GM21576 (cell line): ENCODE results near the gene VSIR.

Experiments used
- ATAC-seq: cut with Tn5 transposase; IDR thresholded peaks from one replicate; pipeline ENCODE4 v1.9.1; 2021; ENCODE audit warnings: mild to moderate bottlenecking, moderate library complexity; ENCODE audit not compliant: unreplicated experiment

Gene VSIR

GRCh38 chr10:71807557-71808510 lies 34.5 kb upstream of the VSIR start:
- ATAC-seq, result no peak

- no peak for ATAC-seq
Measured at GRCh38 chr10:71806704-71807556, 33.6 kb upstream of the VSIR start.

GRCh38 chr10:71805776-71806703 lies 32.7 kb upstream of the VSIR start:
- no peak for ATAC-seq

DNA sequence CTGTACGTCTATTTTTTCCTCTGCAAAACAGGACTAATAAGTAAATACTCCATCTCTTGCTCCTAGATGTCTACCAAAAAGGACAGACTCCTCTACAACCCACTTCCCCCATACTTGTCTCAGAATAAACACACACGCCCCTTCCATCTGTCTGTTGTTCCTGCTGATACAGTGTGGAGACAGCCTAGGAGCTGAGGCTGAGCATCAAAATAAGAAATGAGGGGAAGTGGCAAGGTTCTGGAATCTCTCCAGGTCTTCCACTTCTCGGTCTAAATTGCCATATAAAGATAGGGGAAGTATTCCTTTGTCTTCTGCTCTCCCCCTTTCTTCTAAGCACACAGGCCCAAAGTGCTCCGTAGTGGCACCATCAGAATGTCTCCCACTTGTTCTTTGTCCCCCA lies 30.8 kb upstream of the VSIR start:
- ATAC-seq, result no peak

GRCh38 chr10:71802715-71803488 lies 29.6 kb upstream of the VSIR start:
- no peak for ATAC-seq

- ATAC-seq, result no peak
Measured at GRCh38 chr10:71802235-71802634, 28.9 kb upstream of the VSIR start.

DNA sequence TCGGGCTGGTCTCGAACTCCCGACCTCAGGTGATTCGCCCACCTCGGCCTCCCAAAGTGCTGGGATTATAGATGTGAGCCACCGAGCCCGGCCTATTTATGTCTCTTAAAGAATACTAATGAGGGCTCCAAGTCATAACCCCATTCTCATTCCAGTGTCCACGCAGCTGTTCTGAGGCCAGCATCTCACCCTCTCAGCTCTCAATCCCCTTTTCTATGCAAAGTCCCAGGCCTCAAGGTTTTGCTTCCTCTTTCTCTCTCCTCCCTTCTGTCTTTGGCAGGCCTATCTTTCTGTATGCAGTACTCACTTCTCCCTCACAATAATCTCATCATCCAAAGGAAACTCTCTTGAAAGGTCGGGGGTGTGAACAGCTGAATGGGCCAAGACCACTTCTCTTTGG lies 28.0 kb upstream of the VSIR start:
- ATAC-seq, result peak; percentile 84

- no peak for ATAC-seq
Measured at GRCh38 chr10:71799608-71800453, 26.5 kb upstream of the VSIR start.

DNA sequence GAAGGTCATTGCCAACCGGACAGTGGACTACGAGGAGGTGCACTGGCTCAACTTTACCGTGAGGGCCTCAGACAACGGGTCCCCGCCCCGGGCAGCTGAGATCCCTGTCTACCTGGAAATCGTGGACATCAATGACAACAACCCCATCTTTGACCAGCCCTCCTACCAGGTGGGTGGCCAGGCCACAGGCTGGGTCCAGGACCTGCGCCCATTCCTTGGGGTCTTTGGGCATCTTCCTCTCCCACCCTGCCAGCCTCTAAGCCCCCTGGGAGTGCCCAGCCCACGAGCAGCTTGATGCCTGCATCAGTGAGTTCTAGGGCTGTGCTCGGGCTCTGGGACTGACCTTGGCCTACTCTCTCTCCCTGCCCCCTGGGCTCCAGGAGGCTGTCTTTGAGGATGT lies 25.8 kb upstream of the VSIR start:
- ATAC-seq, result no peak

DNA sequence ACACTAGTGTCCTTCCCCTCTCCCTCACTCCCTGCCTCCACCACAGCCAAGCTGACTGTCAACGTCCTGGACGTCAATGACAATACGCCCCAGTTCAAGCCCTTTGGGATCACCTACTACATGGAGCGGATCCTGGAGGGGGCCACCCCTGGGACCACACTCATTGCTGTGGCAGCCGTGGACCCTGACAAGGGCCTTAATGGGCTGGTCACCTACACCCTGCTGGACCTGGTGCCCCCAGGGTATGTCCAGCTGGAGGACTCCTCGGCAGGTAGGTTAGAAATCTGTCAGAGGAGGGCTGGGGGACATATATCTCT lies 24.9 kb upstream of the VSIR start:
- no peak for ATAC-seq

GRCh38 chr10:71797533-71798307 lies 24.4 kb upstream of the VSIR start:
- no peak for ATAC-seq

DNA sequence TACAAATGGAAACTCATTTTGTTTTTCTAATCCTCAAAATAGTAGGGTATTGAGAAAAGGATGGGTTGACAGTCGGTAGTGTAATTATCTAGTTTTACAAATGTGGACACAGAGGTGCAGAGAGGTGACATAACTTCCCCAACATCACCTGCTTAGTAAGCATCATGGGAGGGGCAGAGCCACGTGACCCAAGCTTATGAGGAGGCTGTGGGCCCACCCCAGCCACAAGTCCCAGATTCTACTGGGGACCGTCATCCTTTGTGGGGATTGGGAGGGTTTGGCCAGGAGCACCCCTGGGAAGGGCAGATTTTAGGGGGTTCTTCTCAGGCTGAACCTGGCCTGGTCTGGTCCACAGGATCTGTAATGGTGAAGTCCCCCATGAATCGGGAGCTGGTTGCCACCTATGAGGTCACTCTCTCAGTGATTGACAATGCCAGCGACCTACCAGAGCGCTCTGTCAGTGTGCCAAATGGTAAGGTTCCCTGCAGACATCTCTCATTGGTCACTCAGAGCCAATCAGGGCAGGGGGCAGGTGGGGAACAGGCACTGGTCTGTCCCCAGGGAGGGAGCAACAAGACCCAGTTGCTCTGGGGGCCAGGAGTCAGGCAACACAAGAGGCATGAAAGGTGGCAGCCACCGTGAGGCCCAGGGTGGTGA lies 23.6 kb upstream of the VSIR start:
- ATAC-seq, result no peak

GRCh38 chr10:71795248-71795647 lies 21.9 kb upstream of the VSIR start:
- no peak for ATAC-seq

GRCh38 chr10:71790749-71791440 lies 17.6 kb upstream of the VSIR start:
- ATAC-seq, result no peak

DNA sequence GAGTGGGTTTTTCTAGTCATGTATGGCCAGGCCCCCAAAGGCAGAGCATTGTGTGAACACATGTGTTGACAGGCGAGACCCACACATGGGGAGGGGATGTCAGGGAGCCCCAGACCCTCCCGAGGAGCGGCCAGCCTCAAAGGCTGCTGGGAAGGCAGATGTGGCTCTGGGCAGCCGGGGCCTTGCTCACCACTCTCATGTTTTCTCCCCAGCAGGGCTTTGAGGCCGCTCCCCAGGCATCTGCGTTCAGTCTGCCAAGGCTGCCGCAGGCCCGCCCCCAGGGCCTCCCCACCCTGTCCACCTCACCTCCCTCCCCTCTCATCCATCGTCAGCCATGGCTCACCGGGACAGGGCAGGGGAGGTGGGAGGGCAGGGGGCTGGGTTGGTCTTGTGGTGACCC lies 16.6 kb upstream of the VSIR start:
- ATAC-seq, result no peak

GRCh38 chr10:71788954-71789353 lies 15.6 kb upstream of the VSIR start:
- ATAC-seq, result no peak

GRCh38 chr10:71784679-71785272 lies 11.5 kb upstream of the VSIR start:
- no peak for ATAC-seq
